ENCODE results near the gene DDX51. TPM values are rescaled to one million over a fixed set of nuclear protein-coding genes. Genes with fewer than 3 reads are reported as not detected.

DDX51 gene
- total and polyA plus RNA-seq, 2 donors (not counting 1 experiment from before 2014, with no cell fraction given): 46.3 to 60.8 TPM

GRCh38 chr12:132133952-132134652 is 10.0 kb downstream of the DDX51 start:
- H3K9ac ChIP-seq (ENCODE audit: low read length): no peak overlapping the region
- Mint-ChIP-seq H3K4me1 (no peaks in the 10 kb centered on the region), H3K9me3 (ENCODE audit: insufficient read depth) (peaks cover under 1% of the 10 kb centered on the region), H3K4me3 (no peak overlapping the region), H3K27me3 (no peaks in the 10 kb centered on the region), H3K27ac (no peak overlapping the region)
- 95% methylated on average over 19 of the region's 27 CpGs for WGBS (ENCODE audit: insufficient coverage)
- H3K4me3 ChIP-seq (ENCODE audit: control extremely low read depth in 1 of 5, extremely low read depth in 1 of 5, insufficient read depth in 1 of 5, low read depth in 2 of 5, low read length in 4 of 5): no peak overlapping the region
- no peak overlapping the region for H3K4me2 ChIP-seq (replicated peaks; ENCODE audit: low read depth, low read length, poor library complexity, severe bottlenecking)
- H3K4me1 ChIP-seq (ENCODE audit: control insufficient read depth in 2 of 2, insufficient read depth in 2 of 2, low read length in 2 of 2): no peaks in the 10 kb centered on the region
- no peaks in the 10 kb centered on the region for H3K79me2 ChIP-seq (ENCODE audit: control insufficient read depth, insufficient read depth, low read length)
- H3K27me3 ChIP-seq (replicated peaks in 1 of 4; ENCODE audit: control extremely low read depth in 1 of 4, control insufficient read depth in 3 of 4, insufficient read depth in 4 of 4, low read length in 3 of 4): no peaks in the 10 kb centered on the region
- DNase-seq (no peak), ATAC-seq (ENCODE audit: low read depth) (no peak)
- no peak overlapping the region for H2AFZ ChIP-seq (ENCODE audit: insufficient read depth, low read depth, low read length, poor library complexity, severe bottlenecking)
- ChIA-PET CTCF (no interaction called here), POLR2A (interaction anchor here (0.7 kb wide), 1 partner anchor 185 kb away, joined by 4 read pairs; the partner anchor contains the start of gene EP400)
- H3K27ac ChIP-seq (ENCODE audit: low read length in 2 of 2): no peak overlapping the region
- peaks cover 0 to 7% of the 10 kb centered on the region in 2 experiments for H3K36me3 ChIP-seq (replicated peaks in 1 of 2; ENCODE audit: control extremely low read depth in 1 of 2, control insufficient read depth in 1 of 2, extremely low read depth in 1 of 2, insufficient read depth in 2 of 2, low read length in 1 of 2)
- H3K9me3 ChIP-seq (ENCODE audit: control extremely low read depth in 1 of 3, control insufficient read depth in 2 of 3, insufficient read depth in 1 of 3, low read length in 2 of 3): peaks cover 0 to 2% (median 0%) of the 10 kb centered on the region in 3 donors
- no peaks in the 10 kb centered on the region for H4K20me1 ChIP-seq (ENCODE audit: control insufficient read depth, insufficient read depth, low read length, poor library complexity, severe bottlenecking)
- intact Hi-C loops (cut with micrococcal nuclease): no loop called here
- TF ChIP-seq CTCF (IDR thresholded peaks at IDR 0.05) (no peak), EZH2 (IDR thresholded peaks at IDR 0.05; ENCODE audit: borderline replicate concordance, insufficient read depth, low read depth, low read length, poor library complexity, severe bottlenecking) (no peak)

Data from B cell (primary cell).